ENCODE results near the gene SPATA31C2.
"Not testable (repeated sequence)": the region's sequence is repeated elsewhere in the genome, so short reads cannot be mapped to it uniquely, and the experiment has no call there.

SPATA31C2 gene

GRCh38 chr9:88143957-88144625 is 5.8 kb upstream of the SPATA31C2 start:
- Histone ChIP-seq H3K4me3 (ENCODE audit: low read length) (no peak overlapping the region), H3K4me2 (ENCODE audit: low read length) (no peak overlapping the region), H3K79me2 (ENCODE audit: control insufficient read depth, low read length) (no peaks in the 10 kb centered on the region), H3K36me3 (ENCODE audit: control insufficient read depth, low read length) (no peaks in the 10 kb centered on the region), H3K4me1 (ENCODE audit: control insufficient read depth, low read length) (no peaks in the 10 kb centered on the region), H3K27ac (ENCODE audit: low read depth, low read length) (no peak overlapping the region), H3F3A (ENCODE audit: control insufficient read depth, insufficient read depth) (no peaks in the 10 kb centered on the region), H4K20me1 (ENCODE audit: control insufficient read depth, insufficient read depth, low read depth, low read length) (no peaks in the 10 kb centered on the region), H3K27me3 (ENCODE audit: control insufficient read depth, low read length) (no peaks in the 10 kb centered on the region), H3K9me2 (replicated peaks; ENCODE audit: control insufficient read depth, low read length) (no peaks in the 10 kb centered on the region), H3K9me3 (ENCODE audit: control insufficient read depth, insufficient read depth, low read length) (no peaks in the 10 kb centered on the region)
- TF ChIP-seq EZH2phosphoT487 (IDR thresholded peaks at IDR 0.05; ENCODE audit: borderline replicate concordance, low read length) (no peak), CTCF (IDR thresholded peaks at IDR 0.05; ENCODE audit: low read depth, low read length, poor library complexity, severe bottlenecking) (no peak)

GRCh38 chr9:88143179-88143578 is 4.9 kb upstream of the SPATA31C2 start:
- no peaks in the 10 kb centered on the region for H3K36me3 ChIP-seq (ENCODE audit: control insufficient read depth, low read length)
- H4K20me1 ChIP-seq (ENCODE audit: control insufficient read depth, insufficient read depth, low read depth, low read length), result no peaks in the 10 kb centered on the region
- no peak overlapping the region for H3K4me3 ChIP-seq (ENCODE audit: low read length)
- H3F3A ChIP-seq (ENCODE audit: control insufficient read depth, insufficient read depth), result no peaks in the 10 kb centered on the region
- H3K79me2 ChIP-seq (ENCODE audit: control insufficient read depth, low read length), result no peaks in the 10 kb centered on the region
- H3K4me2 ChIP-seq (ENCODE audit: low read length), result no peak overlapping the region
- TF ChIP-seq EZH2phosphoT487 (IDR thresholded peaks at IDR 0.05; ENCODE audit: borderline replicate concordance, low read length) (no peak), CTCF (IDR thresholded peaks at IDR 0.05; ENCODE audit: low read depth, low read length, poor library complexity, severe bottlenecking) (no peak)
- H3K9me3 ChIP-seq (ENCODE audit: control insufficient read depth, insufficient read depth, low read length), result no peaks in the 10 kb centered on the region
- H3K9me2 ChIP-seq (replicated peaks; ENCODE audit: control insufficient read depth, low read length), result no peaks in the 10 kb centered on the region
- no peaks in the 10 kb centered on the region for H3K4me1 ChIP-seq (ENCODE audit: control insufficient read depth, low read length)
- no peaks in the 10 kb centered on the region for H3K27me3 ChIP-seq (ENCODE audit: control insufficient read depth, low read length)
- no peak overlapping the region for H3K27ac ChIP-seq (ENCODE audit: low read depth, low read length)

GRCh38 chr9:88133552-88133951 is 4.7 kb downstream of the SPATA31C2 start:
- not testable (repeated sequence) for H3K4me3 ChIP-seq (ENCODE audit: low read length); H3K36me3 ChIP-seq (ENCODE audit: control insufficient read depth, low read length); H3K9me2 ChIP-seq (replicated peaks; ENCODE audit: control insufficient read depth, low read length); H3K4me2 ChIP-seq (ENCODE audit: low read length); H3K27ac ChIP-seq (ENCODE audit: low read depth, low read length); H3K79me2 ChIP-seq (ENCODE audit: control insufficient read depth, low read length); H3K27me3 ChIP-seq (ENCODE audit: control insufficient read depth, low read length); H3F3A ChIP-seq (ENCODE audit: control insufficient read depth, insufficient read depth); H3K4me1 ChIP-seq (ENCODE audit: control insufficient read depth, low read length); H4K20me1 ChIP-seq (ENCODE audit: control insufficient read depth, insufficient read depth, low read depth, low read length); H3K9me3 ChIP-seq (ENCODE audit: control insufficient read depth, insufficient read depth, low read length)

- not testable (repeated sequence) for H3K9me2 ChIP-seq (replicated peaks; ENCODE audit: control insufficient read depth, low read length); H4K20me1 ChIP-seq (ENCODE audit: control insufficient read depth, insufficient read depth, low read depth, low read length); H3K4me1 ChIP-seq (ENCODE audit: control insufficient read depth, low read length); H3F3A ChIP-seq (ENCODE audit: control insufficient read depth, insufficient read depth); H3K27me3 ChIP-seq (ENCODE audit: control insufficient read depth, low read length); H3K79me2 ChIP-seq (ENCODE audit: control insufficient read depth, low read length); H3K36me3 ChIP-seq (ENCODE audit: control insufficient read depth, low read length); H3K27ac ChIP-seq (ENCODE audit: low read depth, low read length); H3K4me2 ChIP-seq (ENCODE audit: low read length); H3K9me3 ChIP-seq (ENCODE audit: control insufficient read depth, insufficient read depth, low read length); H3K4me3 ChIP-seq (ENCODE audit: low read length)
Observed at GRCh38 chr9:88129556-88129955, 8.7 kb downstream of the SPATA31C2 start.

- not testable (repeated sequence) for H3K79me2 ChIP-seq (ENCODE audit: control insufficient read depth, low read length); H3K9me2 ChIP-seq (replicated peaks; ENCODE audit: control insufficient read depth, low read length); H4K20me1 ChIP-seq (ENCODE audit: control insufficient read depth, insufficient read depth, low read depth, low read length); H3K4me2 ChIP-seq (ENCODE audit: low read length); H3K9me3 ChIP-seq (ENCODE audit: control insufficient read depth, insufficient read depth, low read length); H3F3A ChIP-seq (ENCODE audit: control insufficient read depth, insufficient read depth); H3K36me3 ChIP-seq (ENCODE audit: control insufficient read depth, low read length); H3K27ac ChIP-seq (ENCODE audit: low read depth, low read length); H3K4me3 ChIP-seq (ENCODE audit: low read length); H3K4me1 ChIP-seq (ENCODE audit: control insufficient read depth, low read length); H3K27me3 ChIP-seq (ENCODE audit: control insufficient read depth, low read length)
Observed at GRCh38 chr9:88127700-88128300, 10.5 kb downstream of the SPATA31C2 start.

GRCh38 chr9:88123413-88123812 is 14.9 kb downstream of the SPATA31C2 start:
- not testable (repeated sequence) for H4K20me1 ChIP-seq (ENCODE audit: control insufficient read depth, insufficient read depth, low read depth, low read length); H3K27ac ChIP-seq (ENCODE audit: low read depth, low read length); H3K36me3 ChIP-seq (ENCODE audit: control insufficient read depth, low read length); H3K27me3 ChIP-seq (ENCODE audit: control insufficient read depth, low read length); H3K4me2 ChIP-seq (ENCODE audit: low read length); H3K9me2 ChIP-seq (replicated peaks; ENCODE audit: control insufficient read depth, low read length); H3K79me2 ChIP-seq (ENCODE audit: control insufficient read depth, low read length); H3F3A ChIP-seq (ENCODE audit: control insufficient read depth, insufficient read depth); H3K4me1 ChIP-seq (ENCODE audit: control insufficient read depth, low read length); H3K4me3 ChIP-seq (ENCODE audit: low read length); H3K9me3 ChIP-seq (ENCODE audit: control insufficient read depth, insufficient read depth, low read length)
